C4-2B (cell line): ENCODE measurements around the gene SOCS4.
"Not testable (repeated sequence)": the region's sequence is repeated elsewhere in the genome, so short reads cannot be mapped to it uniquely, and the experiment has no call there.

Experiments
- H3K27ac ChIP-seq: fragments of 450-650 bp; 2 replicates; pipeline ENCODE4 v1.5.1; 2017
- ZFX ChIP-seq: fragments of 450-650 bp; IDR thresholded peaks from 2 replicates; pipeline ENCODE4 v1.6.1; 2017
- TF ChIP-seq, protein P1 (sequence below): fragments of 450-650 bp; conservative IDR thresholded peaks from 2 replicates; pipeline ENCODE4 v1.5.1; 2017; ENCODE audit warnings: mild to moderate bottlenecking

SOCS4 gene

DNA sequence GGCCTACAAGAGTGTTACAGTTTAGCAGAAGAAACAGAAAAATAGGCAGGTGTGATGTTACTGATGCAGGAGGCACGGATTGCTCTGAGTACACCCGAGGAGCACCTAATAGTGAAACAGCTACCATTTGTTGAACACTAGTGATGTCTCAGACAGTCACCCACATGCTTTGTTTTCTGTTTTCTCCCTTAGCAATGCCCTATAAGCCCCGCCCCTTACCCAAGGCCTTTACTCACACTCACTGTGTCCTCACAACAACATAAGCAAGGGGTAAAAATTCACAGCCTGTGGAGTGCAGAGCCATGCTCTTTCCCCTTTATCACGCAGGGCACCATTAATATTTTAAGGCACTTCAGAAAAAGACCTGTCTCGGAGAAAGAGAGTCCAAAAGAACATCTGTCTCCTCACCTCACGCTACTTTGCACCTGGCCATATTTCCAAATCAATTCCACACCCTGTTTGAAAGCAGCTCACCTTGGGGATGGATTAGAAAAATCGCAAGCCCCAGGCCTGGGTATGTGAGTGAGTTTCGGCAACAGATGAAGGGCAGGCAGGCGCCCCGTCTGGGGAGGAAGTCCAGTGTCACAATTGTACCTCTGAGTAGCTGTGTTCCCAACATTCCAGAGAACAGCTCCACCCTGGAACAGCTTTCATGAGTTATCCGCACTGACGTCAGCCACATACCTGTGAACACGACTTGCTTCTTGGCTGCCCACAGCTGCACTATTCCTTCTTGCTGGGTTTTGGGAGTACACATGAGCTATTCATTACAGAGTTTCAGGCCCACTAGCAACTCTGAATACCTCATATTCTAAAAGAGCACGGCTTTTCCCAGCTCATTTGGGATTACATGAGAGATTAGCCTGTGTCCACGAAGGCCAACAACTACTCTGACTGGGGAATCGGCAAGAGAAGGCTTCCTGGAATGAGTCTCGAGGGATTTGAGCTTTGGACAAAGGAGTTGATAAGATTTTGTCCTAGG lies 50.4 kb downstream of the SOCS4 start:
- no peak overlapping the region for H3K27ac ChIP-seq
- no peak for TF ChIP-seq ZFX
- TF ChIP-seq, protein P1, sequence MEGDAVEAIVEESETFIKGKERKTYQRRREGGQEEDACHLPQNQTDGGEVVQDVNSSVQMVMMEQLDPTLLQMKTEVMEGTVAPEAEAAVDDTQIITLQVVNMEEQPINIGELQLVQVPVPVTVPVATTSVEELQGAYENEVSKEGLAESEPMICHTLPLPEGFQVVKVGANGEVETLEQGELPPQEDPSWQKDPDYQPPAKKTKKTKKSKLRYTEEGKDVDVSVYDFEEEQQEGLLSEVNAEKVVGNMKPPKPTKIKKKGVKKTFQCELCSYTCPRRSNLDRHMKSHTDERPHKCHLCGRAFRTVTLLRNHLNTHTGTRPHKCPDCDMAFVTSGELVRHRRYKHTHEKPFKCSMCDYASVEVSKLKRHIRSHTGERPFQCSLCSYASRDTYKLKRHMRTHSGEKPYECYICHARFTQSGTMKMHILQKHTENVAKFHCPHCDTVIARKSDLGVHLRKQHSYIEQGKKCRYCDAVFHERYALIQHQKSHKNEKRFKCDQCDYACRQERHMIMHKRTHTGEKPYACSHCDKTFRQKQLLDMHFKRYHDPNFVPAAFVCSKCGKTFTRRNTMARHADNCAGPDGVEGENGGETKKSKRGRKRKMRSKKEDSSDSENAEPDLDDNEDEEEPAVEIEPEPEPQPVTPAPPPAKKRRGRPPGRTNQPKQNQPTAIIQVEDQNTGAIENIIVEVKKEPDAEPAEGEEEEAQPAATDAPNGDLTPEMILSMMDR = no peak

DNA sequence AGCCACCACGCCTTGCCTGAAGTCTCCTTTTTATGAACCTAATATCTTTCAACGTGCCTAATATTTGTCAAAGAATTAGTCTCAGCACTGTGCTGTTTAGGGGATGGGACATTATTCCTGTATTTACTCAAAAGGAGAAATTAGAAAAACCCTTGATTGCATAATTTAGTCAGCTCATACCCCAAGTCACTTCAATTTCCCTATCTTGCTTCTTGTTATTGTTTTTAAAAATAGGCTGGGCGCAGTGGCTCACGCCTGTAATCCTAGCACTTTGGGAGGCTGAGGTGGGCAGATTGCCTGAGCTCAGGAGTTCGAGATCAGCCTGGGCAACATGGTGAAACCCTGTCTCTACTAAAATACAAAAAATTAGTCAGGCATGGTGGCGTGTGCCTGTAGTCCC lies 52.9 kb downstream of the SOCS4 start:
- H3K27ac ChIP-seq = not testable (repeated sequence)

DNA sequence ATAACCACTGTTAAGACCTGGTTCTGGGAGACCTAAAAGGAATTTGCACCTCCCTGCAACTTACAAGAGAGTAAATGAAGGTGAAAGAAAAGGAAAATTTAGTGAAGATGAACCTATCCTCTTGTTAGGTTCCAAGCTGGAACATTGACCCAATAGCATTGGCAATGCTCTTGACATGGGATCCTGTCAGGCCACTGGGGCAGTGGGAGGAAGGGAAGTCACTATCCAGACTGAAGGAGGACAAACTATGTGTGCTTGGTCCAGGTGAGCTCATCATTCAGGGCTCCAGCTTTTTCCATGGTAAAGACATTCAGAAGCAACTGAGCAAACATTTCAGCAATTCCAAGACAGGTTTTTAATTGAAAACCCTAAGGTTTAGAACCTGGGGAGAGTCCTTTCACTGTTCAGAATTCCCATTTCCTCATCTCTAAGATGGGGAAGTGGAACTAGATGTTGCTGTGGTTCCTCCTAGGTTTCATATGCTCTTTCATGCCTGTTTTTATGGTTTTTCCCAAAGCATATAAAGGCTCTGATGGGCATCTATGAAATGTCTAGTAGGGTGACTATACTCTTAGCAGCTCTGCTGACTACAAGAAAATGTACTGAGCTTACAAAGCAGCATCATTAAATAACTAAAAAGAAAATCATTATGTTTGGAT lies 57.5 kb downstream of the SOCS4 start:
- TF ChIP-seq ZFX = no peak
- TF ChIP-seq, protein P1 = no peak
- no peak overlapping the region for H3K27ac ChIP-seq

DNA sequence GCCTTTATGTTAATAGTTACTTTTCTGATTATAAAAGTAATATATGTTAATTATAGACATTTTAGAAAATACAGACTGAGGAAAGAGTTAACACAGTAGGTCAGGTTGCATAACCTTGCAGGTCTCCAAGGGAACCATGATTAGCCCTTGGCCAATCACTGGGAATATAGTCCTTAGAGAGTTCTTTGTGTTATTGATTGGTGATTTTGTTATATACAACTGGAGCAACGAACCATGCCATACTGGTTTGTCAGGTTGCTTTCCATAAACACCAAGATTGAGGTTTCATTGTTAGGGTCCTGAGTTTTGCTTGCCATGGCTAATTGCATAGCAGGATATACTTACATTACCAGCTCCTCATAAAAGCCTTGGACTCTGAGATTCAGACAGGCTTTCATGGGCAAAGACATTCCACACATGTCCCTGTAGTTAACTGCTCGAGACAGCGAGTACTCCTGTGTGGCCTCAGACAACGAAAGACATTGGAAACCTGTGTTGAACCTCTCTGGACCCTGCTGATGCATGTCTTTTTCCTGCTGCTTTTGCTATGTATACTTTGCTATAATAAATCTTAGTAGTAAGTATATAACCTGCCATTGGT lies 58.1 kb downstream of the SOCS4 start:
- no peak overlapping the region for H3K27ac ChIP-seq
- TF ChIP-seq, protein P1 = no peak
- TF ChIP-seq ZFX = no peak

DNA sequence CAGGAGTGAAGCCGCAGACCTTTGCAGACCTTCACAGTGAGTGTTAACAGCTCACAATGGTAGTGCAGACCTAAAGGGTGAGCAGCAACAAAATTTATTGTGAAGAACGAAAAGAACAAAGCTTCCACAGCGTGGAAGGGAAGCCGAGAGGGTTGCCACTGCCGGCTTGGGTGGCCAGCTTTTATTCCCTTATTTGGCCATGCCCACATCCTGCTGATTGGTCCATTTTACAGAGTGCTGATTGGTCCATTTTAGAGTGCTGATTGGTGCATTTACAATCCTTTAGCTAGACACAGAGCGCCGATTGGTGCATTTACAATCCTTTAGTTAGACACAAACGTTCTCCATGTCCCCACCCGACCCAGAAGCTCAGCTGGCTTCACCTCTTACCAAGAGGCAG lies 59.9 kb downstream of the SOCS4 start:
- TF ChIP-seq, protein P1 = no peak
- TF ChIP-seq ZFX = no peak
- no peak overlapping the region for H3K27ac ChIP-seq

DNA sequence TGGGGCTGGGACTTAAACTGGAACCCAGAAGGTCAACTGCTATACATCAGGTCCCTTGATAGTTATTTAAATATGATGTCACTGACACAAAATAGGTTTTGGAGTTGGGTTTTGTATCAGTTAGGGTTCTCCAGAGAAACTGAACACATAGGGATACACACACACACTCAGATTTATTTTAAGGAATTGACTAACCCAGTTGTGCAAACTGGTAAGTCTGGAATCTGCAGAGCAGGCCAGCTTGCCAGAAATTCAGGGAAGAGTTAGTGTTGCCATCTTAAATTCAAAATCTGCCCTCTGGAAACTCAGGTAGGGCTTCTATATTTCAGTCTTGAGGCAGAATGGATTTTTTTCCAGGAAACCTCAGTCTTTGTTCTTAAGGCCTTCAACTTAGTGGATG lies 61.3 kb downstream of the SOCS4 start:
- TF ChIP-seq, protein P1 = no peak
- no peak for TF ChIP-seq ZFX
- no peak overlapping the region for H3K27ac ChIP-seq

DNA sequence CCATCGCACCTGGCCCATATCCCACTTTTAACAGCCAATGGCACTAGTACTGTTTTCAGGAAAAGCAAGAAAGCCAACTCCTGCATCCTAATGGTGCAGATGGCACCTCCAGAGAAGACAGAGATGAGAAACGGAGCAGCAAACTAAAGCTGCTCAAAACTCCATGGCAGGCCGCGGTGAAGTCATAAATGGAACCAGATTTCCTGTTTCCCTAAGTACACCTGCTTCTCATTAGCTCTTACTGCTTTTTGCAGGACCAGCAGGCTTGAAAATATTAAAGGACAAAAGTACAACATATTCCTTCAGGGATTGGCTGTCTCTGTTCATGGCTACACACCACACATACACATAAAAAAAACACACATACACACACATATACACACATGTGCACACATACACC lies 65.3 kb downstream of the SOCS4 start:
- TF ChIP-seq, protein P1 = no peak
- TF ChIP-seq ZFX = no peak
- no peak overlapping the region for H3K27ac ChIP-seq
